WTC11 (cell line): Measurements from ENCODE around the gene MTMR3. TPM values are rescaled to one million over a fixed set of nuclear protein-coding genes. Genes with fewer than 3 reads are reported as not detected.

Experiments used
- ATAC-seq: fragments of 200-7000 bp; cut with Tn5 transposase; 2 replicates; pipeline ENCODE4 v1.10.0; 2021; ENCODE audit warnings: mild to moderate bottlenecking, moderate library complexity
- CTCF ChIA-PET: fragments of 300-600 bp; sonication (Branson Sonifier 250); formaldehyde crosslinking; loops from one replicate; lab custom pipeline; 2021; ENCODE audit warnings: antibody characterized with exemption; lab: Charles Lee
- POLR2A ChIA-PET: fragments of 350-600 bp; sonication (Branson Sonifier 250); formaldehyde crosslinking; loops from one replicate; lab custom pipeline; 2021; ENCODE audit warnings: antibody characterized with exemption; lab: Charles Lee
- DNase-seq: peaks from one replicate; pipeline ENCODE4 v3.0.0; 2021; ENCODE audit warnings: low spot score
- H3K27ac Mint-ChIP-seq: 2 replicates; pipeline ENCODE4 v1.8.0; 2021; ENCODE audit warnings: mixed read lengths
- H3K27me3 Mint-ChIP-seq: 2 replicates; pipeline ENCODE4 v1.8.0; 2021; ENCODE audit warnings: low read depth, mild to moderate bottlenecking, moderate library complexity, mixed read lengths
- H3K36me3 Mint-ChIP-seq: 2 replicates; pipeline ENCODE4 v1.8.0; 2021; ENCODE audit warnings: mixed read lengths
- H3K4me1 Mint-ChIP-seq: 2 replicates; pipeline ENCODE4 v1.8.0; 2022; ENCODE audit warnings: mixed read lengths
- H3K4me3 Mint-ChIP-seq: 2 replicates; pipeline ENCODE4 v1.8.0; 2021; ENCODE audit warnings: mild to moderate bottlenecking, moderate library complexity, mixed read lengths
- H3K9me3 Mint-ChIP-seq: 2 replicates; pipeline ENCODE4 v1.8.0; 2021; ENCODE audit warnings: mixed read lengths
- ESRRA ChIP-seq: sonication (generic); formaldehyde crosslinking; IDR thresholded peaks from 2 replicates; pipeline ENCODE4 v1.8.1; 2022; ENCODE audit warnings: mild to moderate bottlenecking, missing genetic modification reagents, borderline replicate concordance
- FOXK1 ChIP-seq: sonication (generic); formaldehyde crosslinking; IDR thresholded peaks from 2 replicates; pipeline ENCODE4 v1.8.0; 2022; ENCODE audit warnings: mild to moderate bottlenecking, moderate library complexity, missing genetic modification reagents
- KAT7 ChIP-seq: sonication (generic); formaldehyde crosslinking; IDR thresholded peaks from 2 replicates; pipeline ENCODE4 v1.8.1; 2023; ENCODE audit warnings: missing genetic modification reagents, mild to moderate bottlenecking, borderline replicate concordance
- RELA ChIP-seq: sonication (generic); formaldehyde crosslinking; IDR thresholded peaks from 2 replicates; pipeline ENCODE4 v1.8.1; 2022; ENCODE audit warnings: missing genetic modification reagents, mild to moderate bottlenecking, borderline replicate concordance
- TP53 ChIP-seq: sonication (generic); formaldehyde crosslinking; IDR thresholded peaks from 2 replicates; pipeline ENCODE4 v1.8.1; 2023; ENCODE audit warnings: mild to moderate bottlenecking, missing genetic modification reagents
- ZNF219 ChIP-seq: sonication (generic); formaldehyde crosslinking; IDR thresholded peaks from 2 replicates; pipeline ENCODE4 v1.8.0; 2023; ENCODE audit warnings: missing genetic modification reagents, mild to moderate bottlenecking, borderline replicate concordance
- ZNF423 ChIP-seq: fragments of 250-450 bp; sonication (Bioruptor Pico); IDR thresholded peaks from 2 replicates; pipeline ENCODE4 v2.1.2; 2022; ENCODE audit warnings: mild to moderate bottlenecking, moderate library complexity
- total RNA-seq: library from RNA; stranded (reverse); gene quantifications from 3 replicates; pipeline ENCODE4 v1.2.3, GENCODE V29; 2021
- TF ChIP-seq, protein P1 (sequence below): sonication (generic); formaldehyde crosslinking; conservative IDR thresholded peaks from 2 replicates; pipeline ENCODE4 v1.8.1; 2023; ENCODE audit warnings: mild to moderate bottlenecking, low read depth, missing genetic modification reagents, moderate library complexity
- TF ChIP-seq, protein P2 (sequence below): sonication (generic); formaldehyde crosslinking; IDR thresholded peaks from 2 replicates; pipeline ENCODE4 v1.8.0; 2022; ENCODE audit warnings: mild to moderate bottlenecking, missing genetic modification reagents
- TF ChIP-seq, protein P3 (sequence below): fragments of 250-450 bp; sonication (Bioruptor Pico); IDR thresholded peaks from 2 replicates; pipeline ENCODE4 v1.8.0; 2021; ENCODE audit warnings: mild to moderate bottlenecking
- TF ChIP-seq, protein P4 (sequence below): sonication (generic); formaldehyde crosslinking; IDR thresholded peaks from 2 replicates; pipeline ENCODE4 v1.8.1; 2022; ENCODE audit warnings: missing genetic modification reagents, borderline replicate concordance
- TF ChIP-seq, protein P5 (sequence below): fragments of 250-450 bp; sonication (Bioruptor Pico); IDR thresholded peaks from 2 replicates; pipeline ENCODE4 v1.9.0; 2021; ENCODE audit warnings: mild to moderate bottlenecking
- TF ChIP-seq, protein P6 (sequence below): fragments of 250-450 bp; sonication (Bioruptor Pico); IDR thresholded peaks from 2 replicates; pipeline ENCODE4 v1.9.0; 2021; ENCODE audit warnings: mild to moderate bottlenecking, borderline replicate concordance
- TF ChIP-seq, protein P7 (sequence below): sonication (generic); formaldehyde crosslinking; IDR thresholded peaks from 2 replicates; pipeline ENCODE4 v1.8.1; 2022; ENCODE audit warnings: mild to moderate bottlenecking, moderate library complexity, missing genetic modification reagents
- TF ChIP-seq, protein P8 (sequence below): sonication (generic); formaldehyde crosslinking; IDR thresholded peaks from 2 replicates; pipeline ENCODE4 v1.8.1; 2022; ENCODE audit warnings: low read depth, mild to moderate bottlenecking, moderate library complexity, missing genetic modification reagents, borderline replicate concordance
- TF ChIP-seq, protein P9 (sequence below): sonication (generic); formaldehyde crosslinking; IDR thresholded peaks from 2 replicates; pipeline ENCODE4 v1.8.1; 2022; ENCODE audit warnings: low read depth, missing genetic modification reagents, borderline replicate concordance

MTMR3 gene
- total RNA-seq, 1 experiment from 2014 or later, result 19.2 TPM

DNA sequence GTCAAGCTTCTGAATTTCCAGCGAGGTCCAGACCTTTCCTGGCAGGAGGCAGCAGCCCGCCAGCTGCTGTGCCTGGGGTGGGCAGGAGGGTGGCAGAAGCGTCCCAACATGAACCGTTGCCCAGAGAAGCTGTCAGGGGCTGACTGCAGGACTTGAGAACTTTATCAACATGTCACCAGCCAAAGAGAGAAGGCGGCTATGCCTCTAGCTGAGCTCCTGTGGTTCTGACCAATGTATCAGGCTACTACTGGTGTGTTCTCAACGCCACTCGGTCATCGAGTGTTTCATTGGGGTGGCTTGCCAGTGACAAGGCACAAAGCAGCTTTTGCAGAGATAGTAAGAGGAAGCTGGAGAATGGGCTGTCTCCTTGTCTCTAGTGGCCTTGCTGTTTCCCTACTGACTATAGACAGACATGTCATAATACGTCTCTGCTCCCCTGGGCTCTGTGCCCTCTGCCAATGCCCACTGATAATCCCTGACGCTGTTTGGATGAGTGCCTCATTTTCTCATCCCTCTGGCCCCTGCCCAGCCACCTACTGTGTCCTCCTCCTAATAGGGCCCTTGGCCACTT is 27.3 kb upstream of the MTMR3 start:
- Mint-ChIP-seq H3K36me3 (no peaks in the 10 kb centered on the region), H3K4me3 (no peak overlapping the region), H3K4me1 (no peaks in the 10 kb centered on the region), H3K27ac (no peak overlapping the region), H3K9me3 (no peaks in the 10 kb centered on the region), H3K27me3 (peaks cover under 1% of the 10 kb centered on the region; the same call in 1 of the 2 replicates)
- POLR2A ChIA-PET, result no interaction called here
- DNase-seq, result no peak
- CTCF ChIA-PET, result interaction anchor here (0.6 to 1.3 kb wide), 3 partner anchors 28 to 150 kb away, joined by 3 to 5 read pairs (median 3); no protein-coding TSS in a partner anchor
- no peak for ATAC-seq
- TF ChIP-seq, protein P1, sequence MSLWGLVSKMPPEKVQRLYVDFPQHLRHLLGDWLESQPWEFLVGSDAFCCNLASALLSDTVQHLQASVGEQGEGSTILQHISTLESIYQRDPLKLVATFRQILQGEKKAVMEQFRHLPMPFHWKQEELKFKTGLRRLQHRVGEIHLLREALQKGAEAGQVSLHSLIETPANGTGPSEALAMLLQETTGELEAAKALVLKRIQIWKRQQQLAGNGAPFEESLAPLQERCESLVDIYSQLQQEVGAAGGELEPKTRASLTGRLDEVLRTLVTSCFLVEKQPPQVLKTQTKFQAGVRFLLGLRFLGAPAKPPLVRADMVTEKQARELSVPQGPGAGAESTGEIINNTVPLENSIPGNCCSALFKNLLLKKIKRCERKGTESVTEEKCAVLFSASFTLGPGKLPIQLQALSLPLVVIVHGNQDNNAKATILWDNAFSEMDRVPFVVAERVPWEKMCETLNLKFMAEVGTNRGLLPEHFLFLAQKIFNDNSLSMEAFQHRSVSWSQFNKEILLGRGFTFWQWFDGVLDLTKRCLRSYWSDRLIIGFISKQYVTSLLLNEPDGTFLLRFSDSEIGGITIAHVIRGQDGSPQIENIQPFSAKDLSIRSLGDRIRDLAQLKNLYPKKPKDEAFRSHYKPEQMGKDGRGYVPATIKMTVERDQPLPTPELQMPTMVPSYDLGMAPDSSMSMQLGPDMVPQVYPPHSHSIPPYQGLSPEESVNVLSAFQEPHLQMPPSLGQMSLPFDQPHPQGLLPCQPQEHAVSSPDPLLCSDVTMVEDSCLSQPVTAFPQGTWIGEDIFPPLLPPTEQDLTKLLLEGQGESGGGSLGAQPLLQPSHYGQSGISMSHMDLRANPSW (CRISPR knock-in tag), result no peak
- TF ChIP-seq, protein P2, sequence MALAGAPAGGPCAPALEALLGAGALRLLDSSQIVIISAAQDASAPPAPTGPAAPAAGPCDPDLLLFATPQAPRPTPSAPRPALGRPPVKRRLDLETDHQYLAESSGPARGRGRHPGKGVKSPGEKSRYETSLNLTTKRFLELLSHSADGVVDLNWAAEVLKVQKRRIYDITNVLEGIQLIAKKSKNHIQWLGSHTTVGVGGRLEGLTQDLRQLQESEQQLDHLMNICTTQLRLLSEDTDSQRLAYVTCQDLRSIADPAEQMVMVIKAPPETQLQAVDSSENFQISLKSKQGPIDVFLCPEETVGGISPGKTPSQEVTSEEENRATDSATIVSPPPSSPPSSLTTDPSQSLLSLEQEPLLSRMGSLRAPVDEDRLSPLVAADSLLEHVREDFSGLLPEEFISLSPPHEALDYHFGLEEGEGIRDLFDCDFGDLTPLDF, result no peak
- TF ChIP-seq, protein P3, sequence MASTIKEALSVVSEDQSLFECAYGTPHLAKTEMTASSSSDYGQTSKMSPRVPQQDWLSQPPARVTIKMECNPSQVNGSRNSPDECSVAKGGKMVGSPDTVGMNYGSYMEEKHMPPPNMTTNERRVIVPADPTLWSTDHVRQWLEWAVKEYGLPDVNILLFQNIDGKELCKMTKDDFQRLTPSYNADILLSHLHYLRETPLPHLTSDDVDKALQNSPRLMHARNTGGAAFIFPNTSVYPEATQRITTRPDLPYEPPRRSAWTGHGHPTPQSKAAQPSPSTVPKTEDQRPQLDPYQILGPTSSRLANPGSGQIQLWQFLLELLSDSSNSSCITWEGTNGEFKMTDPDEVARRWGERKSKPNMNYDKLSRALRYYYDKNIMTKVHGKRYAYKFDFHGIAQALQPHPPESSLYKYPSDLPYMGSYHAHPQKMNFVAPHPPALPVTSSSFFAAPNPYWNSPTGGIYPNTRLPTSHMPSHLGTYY (CRISPR knock-in tag), result no peak
- TF ChIP-seq ZNF219 (CRISPR knock-in tag) (no peak), ESRRA (no peak), TP53 (CRISPR knock-in tag) (no peak), ZNF423 (no peak), RELA (CRISPR knock-in tag) (no peak), KAT7 (CRISPR knock-in tag) (no peak), FOXK1 (CRISPR knock-in tag) (no peak)
- TF ChIP-seq, protein P4, sequence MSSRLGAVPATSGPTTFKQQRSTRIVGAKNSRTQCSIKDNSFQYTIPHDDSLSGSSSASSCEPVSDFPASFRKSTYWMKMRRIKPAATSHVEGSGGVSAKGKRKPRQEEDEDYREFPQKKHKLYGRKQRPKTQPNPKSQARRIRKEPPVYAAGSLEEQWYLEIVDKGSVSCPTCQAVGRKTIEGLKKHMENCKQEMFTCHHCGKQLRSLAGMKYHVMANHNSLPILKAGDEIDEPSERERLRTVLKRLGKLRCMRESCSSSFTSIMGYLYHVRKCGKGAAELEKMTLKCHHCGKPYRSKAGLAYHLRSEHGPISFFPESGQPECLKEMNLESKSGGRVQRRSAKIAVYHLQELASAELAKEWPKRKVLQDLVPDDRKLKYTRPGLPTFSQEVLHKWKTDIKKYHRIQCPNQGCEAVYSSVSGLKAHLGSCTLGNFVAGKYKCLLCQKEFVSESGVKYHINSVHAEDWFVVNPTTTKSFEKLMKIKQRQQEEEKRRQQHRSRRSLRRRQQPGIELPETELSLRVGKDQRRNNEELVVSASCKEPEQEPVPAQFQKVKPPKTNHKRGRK (CRISPR knock-in tag), result no peak
- TF ChIP-seq, protein P5, sequence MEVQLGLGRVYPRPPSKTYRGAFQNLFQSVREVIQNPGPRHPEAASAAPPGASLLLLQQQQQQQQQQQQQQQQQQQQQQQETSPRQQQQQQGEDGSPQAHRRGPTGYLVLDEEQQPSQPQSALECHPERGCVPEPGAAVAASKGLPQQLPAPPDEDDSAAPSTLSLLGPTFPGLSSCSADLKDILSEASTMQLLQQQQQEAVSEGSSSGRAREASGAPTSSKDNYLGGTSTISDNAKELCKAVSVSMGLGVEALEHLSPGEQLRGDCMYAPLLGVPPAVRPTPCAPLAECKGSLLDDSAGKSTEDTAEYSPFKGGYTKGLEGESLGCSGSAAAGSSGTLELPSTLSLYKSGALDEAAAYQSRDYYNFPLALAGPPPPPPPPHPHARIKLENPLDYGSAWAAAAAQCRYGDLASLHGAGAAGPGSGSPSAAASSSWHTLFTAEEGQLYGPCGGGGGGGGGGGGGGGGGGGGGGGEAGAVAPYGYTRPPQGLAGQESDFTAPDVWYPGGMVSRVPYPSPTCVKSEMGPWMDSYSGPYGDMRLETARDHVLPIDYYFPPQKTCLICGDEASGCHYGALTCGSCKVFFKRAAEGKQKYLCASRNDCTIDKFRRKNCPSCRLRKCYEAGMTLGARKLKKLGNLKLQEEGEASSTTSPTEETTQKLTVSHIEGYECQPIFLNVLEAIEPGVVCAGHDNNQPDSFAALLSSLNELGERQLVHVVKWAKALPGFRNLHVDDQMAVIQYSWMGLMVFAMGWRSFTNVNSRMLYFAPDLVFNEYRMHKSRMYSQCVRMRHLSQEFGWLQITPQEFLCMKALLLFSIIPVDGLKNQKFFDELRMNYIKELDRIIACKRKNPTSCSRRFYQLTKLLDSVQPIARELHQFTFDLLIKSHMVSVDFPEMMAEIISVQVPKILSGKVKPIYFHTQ, result no peak
- TF ChIP-seq, protein P6, sequence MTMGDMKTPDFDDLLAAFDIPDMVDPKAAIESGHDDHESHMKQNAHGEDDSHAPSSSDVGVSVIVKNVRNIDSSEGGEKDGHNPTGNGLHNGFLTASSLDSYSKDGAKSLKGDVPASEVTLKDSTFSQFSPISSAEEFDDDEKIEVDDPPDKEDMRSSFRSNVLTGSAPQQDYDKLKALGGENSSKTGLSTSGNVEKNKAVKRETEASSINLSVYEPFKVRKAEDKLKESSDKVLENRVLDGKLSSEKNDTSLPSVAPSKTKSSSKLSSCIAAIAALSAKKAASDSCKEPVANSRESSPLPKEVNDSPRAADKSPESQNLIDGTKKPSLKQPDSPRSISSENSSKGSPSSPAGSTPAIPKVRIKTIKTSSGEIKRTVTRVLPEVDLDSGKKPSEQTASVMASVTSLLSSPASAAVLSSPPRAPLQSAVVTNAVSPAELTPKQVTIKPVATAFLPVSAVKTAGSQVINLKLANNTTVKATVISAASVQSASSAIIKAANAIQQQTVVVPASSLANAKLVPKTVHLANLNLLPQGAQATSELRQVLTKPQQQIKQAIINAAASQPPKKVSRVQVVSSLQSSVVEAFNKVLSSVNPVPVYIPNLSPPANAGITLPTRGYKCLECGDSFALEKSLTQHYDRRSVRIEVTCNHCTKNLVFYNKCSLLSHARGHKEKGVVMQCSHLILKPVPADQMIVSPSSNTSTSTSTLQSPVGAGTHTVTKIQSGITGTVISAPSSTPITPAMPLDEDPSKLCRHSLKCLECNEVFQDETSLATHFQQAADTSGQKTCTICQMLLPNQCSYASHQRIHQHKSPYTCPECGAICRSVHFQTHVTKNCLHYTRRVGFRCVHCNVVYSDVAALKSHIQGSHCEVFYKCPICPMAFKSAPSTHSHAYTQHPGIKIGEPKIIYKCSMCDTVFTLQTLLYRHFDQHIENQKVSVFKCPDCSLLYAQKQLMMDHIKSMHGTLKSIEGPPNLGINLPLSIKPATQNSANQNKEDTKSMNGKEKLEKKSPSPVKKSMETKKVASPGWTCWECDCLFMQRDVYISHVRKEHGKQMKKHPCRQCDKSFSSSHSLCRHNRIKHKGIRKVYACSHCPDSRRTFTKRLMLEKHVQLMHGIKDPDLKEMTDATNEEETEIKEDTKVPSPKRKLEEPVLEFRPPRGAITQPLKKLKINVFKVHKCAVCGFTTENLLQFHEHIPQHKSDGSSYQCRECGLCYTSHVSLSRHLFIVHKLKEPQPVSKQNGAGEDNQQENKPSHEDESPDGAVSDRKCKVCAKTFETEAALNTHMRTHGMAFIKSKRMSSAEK (CRISPR knock-in tag), result no peak
- TF ChIP-seq, protein P7, sequence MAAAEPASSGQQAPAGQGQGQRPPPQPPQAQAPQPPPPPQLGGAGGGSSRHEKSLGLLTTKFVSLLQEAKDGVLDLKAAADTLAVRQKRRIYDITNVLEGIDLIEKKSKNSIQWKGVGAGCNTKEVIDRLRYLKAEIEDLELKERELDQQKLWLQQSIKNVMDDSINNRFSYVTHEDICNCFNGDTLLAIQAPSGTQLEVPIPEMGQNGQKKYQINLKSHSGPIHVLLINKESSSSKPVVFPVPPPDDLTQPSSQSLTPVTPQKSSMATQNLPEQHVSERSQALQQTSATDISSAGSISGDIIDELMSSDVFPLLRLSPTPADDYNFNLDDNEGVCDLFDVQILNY (CRISPR knock-in tag), result no peak
- TF ChIP-seq, protein P8, sequence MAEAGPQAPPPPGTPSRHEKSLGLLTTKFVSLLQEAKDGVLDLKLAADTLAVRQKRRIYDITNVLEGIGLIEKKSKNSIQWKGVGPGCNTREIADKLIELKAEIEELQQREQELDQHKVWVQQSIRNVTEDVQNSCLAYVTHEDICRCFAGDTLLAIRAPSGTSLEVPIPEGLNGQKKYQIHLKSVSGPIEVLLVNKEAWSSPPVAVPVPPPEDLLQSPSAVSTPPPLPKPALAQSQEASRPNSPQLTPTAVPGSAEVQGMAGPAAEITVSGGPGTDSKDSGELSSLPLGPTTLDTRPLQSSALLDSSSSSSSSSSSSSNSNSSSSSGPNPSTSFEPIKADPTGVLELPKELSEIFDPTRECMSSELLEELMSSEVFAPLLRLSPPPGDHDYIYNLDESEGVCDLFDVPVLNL, result no peak
- TF ChIP-seq, protein P9, sequence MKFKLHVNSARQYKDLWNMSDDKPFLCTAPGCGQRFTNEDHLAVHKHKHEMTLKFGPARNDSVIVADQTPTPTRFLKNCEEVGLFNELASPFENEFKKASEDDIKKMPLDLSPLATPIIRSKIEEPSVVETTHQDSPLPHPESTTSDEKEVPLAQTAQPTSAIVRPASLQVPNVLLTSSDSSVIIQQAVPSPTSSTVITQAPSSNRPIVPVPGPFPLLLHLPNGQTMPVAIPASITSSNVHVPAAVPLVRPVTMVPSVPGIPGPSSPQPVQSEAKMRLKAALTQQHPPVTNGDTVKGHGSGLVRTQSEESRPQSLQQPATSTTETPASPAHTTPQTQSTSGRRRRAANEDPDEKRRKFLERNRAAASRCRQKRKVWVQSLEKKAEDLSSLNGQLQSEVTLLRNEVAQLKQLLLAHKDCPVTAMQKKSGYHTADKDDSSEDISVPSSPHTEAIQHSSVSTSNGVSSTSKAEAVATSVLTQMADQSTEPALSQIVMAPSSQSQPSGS (CRISPR knock-in tag), result no peak
